Peyer's patch (tissue), 4 donors: ENCODE results near the gene WSB1.

ENCODE experiments used
- POLR2A ChIP-seq, 2 donors: fragments of 450-650 bp; IDR thresholded peaks; one replicate each; pipeline ENCODE4 v1.5.1; 2017; ENCODE audit warnings: antibody characterized with exemption in 2 of 2, mild to moderate bottlenecking in 2 of 2, moderate library complexity in 2 of 2
- TF ChIP-seq, protein P1 (sequence below), 6 experiments: fragments of 450-650 bp in 4 of 6; fragments of 200-600 bp in 2 of 6; sonication (generic) in 1 of 6; IDR thresholded peaks; one replicate each; pipeline ENCODE4 v1.5.1; 2017 to 2019; ENCODE audit warnings: antibody characterized with exemption in 6 of 6, mild to moderate bottlenecking in 3 of 6, moderate library complexity in 1 of 6

DNA sequence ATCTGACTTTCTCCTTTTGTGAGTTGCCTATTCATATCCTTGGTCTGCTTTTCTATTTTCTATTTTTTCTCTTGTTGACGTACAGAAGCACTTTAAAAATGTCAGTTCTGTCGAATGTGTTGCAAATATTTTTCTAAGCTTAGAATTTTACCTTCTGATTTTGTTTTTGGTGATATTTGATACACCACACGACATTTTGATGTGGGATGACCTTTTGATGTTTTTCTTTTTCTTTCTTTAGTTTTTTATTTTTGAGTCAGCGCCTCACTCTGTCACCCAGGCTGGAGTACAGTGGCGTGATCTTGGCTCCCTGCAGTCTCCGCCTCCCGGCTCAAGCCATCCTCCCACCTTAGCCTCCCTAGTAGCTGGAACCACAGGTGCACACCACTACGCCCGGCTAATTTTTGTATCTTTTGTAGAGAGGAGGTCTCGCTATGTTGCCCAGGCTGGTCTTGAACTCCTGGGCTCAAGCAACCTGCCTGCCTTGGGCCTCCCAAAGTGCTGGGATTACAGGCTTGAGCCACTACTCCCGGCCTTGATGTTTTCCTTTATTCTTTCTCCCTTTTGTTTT is 39.6 kb downstream of the WSB1 start:
- TF ChIP-seq, protein P1, sequence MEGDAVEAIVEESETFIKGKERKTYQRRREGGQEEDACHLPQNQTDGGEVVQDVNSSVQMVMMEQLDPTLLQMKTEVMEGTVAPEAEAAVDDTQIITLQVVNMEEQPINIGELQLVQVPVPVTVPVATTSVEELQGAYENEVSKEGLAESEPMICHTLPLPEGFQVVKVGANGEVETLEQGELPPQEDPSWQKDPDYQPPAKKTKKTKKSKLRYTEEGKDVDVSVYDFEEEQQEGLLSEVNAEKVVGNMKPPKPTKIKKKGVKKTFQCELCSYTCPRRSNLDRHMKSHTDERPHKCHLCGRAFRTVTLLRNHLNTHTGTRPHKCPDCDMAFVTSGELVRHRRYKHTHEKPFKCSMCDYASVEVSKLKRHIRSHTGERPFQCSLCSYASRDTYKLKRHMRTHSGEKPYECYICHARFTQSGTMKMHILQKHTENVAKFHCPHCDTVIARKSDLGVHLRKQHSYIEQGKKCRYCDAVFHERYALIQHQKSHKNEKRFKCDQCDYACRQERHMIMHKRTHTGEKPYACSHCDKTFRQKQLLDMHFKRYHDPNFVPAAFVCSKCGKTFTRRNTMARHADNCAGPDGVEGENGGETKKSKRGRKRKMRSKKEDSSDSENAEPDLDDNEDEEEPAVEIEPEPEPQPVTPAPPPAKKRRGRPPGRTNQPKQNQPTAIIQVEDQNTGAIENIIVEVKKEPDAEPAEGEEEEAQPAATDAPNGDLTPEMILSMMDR (IDR thresholded peaks at IDR 0.05) = no peak
- TF ChIP-seq POLR2A (IDR thresholded peaks at IDR 0.05) = no peak
